Endothelial cell of umbilical vein (primary cell): ENCODE measurements around the gene CACNA2D2. TPM values are rescaled to one million over a fixed set of nuclear protein-coding genes. Genes with fewer than 3 reads are reported as not detected.

Source experiments
- BruUV-seq: library from RNA; stranded (reverse); fragments of 400-500 nt; replicated peaks from 2 replicates; lab custom pipeline; 2021; lab: Mats Ljungman, UMichigan
- CTCF ChIA-PET: fragments of 300-600, 350-600 bp; sonication (Branson Sonifier 250); formaldehyde crosslinking; loops from one replicate; lab custom pipeline; 2021; ENCODE audit warnings: antibody characterized with exemption, inconsistent platforms; lab: Charles Lee
- POLR2A ChIA-PET: fragments of 300-600, 350-600 bp; sonication (Branson Sonifier 250); formaldehyde crosslinking; loops from one replicate; lab custom pipeline; 2021; ENCODE audit warnings: antibody characterized with exemption, inconsistent platforms; lab: Charles Lee
- DNase-seq: peaks from one replicate; pipeline ENCODE4 v3.0.0-alpha.2; 2011; ENCODE audit warnings: low read depth, low spot score
- FAIRE-seq: peaks from 2 replicates; lab custom pipeline; 2011; peaks lifted over from hg19 to GRCh38; lab: Jason Lieb, UNC
- H2AFZ ChIP-seq: 2 replicates; pipeline ENCODE4 v1.6.0; 2012; ENCODE audit warnings: low read depth, low read length, control low read depth, inconsistent platforms
- H3K27ac ChIP-seq: 2 replicates; pipeline ENCODE4 v1.5.1; 2011; ENCODE audit warnings: low read depth, mild to moderate bottlenecking, control low read depth, low read length, moderate library complexity; ENCODE audit not compliant: insufficient read depth
- H3K27me3 ChIP-seq, 2 experiments: 2 replicates each; pipeline versions ENCODE4 v1.6.0 to v1.6.1; 2011; ENCODE audit warnings: low read length in 2 of 2, mixed read lengths in 1 of 2; ENCODE audit not compliant: control insufficient read depth in 2 of 2, insufficient read depth in 2 of 2
- H3K36me3 ChIP-seq, 2 experiments: 2 replicates in 1 of 2; 3 replicates in 1 of 2; pipeline ENCODE4 v1.5.1; 2011; ENCODE audit warnings: low read length in 2 of 2, mild to moderate bottlenecking in 1 of 2, moderate library complexity in 1 of 2; ENCODE audit not compliant: control insufficient read depth in 2 of 2, insufficient read depth in 2 of 2; ENCODE audit errors: extremely low read depth in 1 of 2
- H3K4me1 ChIP-seq: 3 replicates; pipeline ENCODE4 v1.5.1; 2011; ENCODE audit warnings: mild to moderate bottlenecking, low read length; ENCODE audit not compliant: control insufficient read depth, insufficient read depth; ENCODE audit errors: extremely low read depth
- H3K4me2 ChIP-seq: 2 replicates; pipeline ENCODE4 v1.6.1; 2011; ENCODE audit warnings: low read length, control low read depth, mixed read lengths; ENCODE audit not compliant: insufficient read depth
- H3K4me3 ChIP-seq, 3 experiments: fragments of 200-600 bp in 1 of 3; sonication (generic), shearing (Covaris generic) in 1 of 3; replicated peaks in 1 of 3; 2 replicates each; pipeline ENCODE4 v1.5.1; 2011 to 2016; ENCODE audit warnings: control low read depth in 3 of 3, low read length in 3 of 3, mild to moderate bottlenecking in 2 of 3, inconsistent platforms in 1 of 3, low read depth in 1 of 3, moderate library complexity in 1 of 3; ENCODE audit not compliant: insufficient read depth in 1 of 3
- H3K79me2 ChIP-seq: 2 replicates; pipeline ENCODE4 v1.6.0; 2012; ENCODE audit warnings: low read length, inconsistent platforms; ENCODE audit not compliant: control insufficient read depth, insufficient read depth
- H3K9ac ChIP-seq: replicated peaks from 2 replicates; pipeline ENCODE3; 2011; ENCODE audit warnings: low read length, control low read depth; ENCODE audit not compliant: insufficient read depth; ENCODE audit errors: extremely low read depth
- H3K9me1 ChIP-seq: replicated peaks from 3 replicates; pipeline ENCODE4 v1.6.0; 2011; ENCODE audit warnings: mild to moderate bottlenecking, low read length; ENCODE audit not compliant: control insufficient read depth, insufficient read depth; ENCODE audit errors: extremely low read depth
- H3K9me3 ChIP-seq: replicated peaks from 2 replicates; pipeline ENCODE4 v1.5.1; 2012; ENCODE audit warnings: low read length, inconsistent platforms; ENCODE audit not compliant: control insufficient read depth, insufficient read depth
- H4K20me1 ChIP-seq: replicated peaks from 2 replicates; pipeline ENCODE3; 2011; ENCODE audit warnings: mild to moderate bottlenecking, low read length; ENCODE audit not compliant: control insufficient read depth, insufficient read depth; ENCODE audit errors: extremely low read depth
- EZH2 ChIP-seq: IDR thresholded peaks from 2 replicates; pipeline ENCODE4 v1.6.1; 2012; ENCODE audit warnings: borderline replicate concordance, low read depth, mild to moderate bottlenecking, moderate library complexity, low read length, inconsistent platforms; ENCODE audit not compliant: severe bottlenecking
- FOS ChIP-seq: IDR thresholded peaks from 2 replicates; pipeline ENCODE4 v1.6.1; 2011; ENCODE audit warnings: mild to moderate bottlenecking, low read length, moderate library complexity, borderline replicate concordance; ENCODE audit not compliant: insufficient read depth
- GATA2 ChIP-seq: IDR thresholded peaks from 2 replicates; pipeline ENCODE4 v1.7.0; 2011; ENCODE audit warnings: low read depth, mild to moderate bottlenecking, moderate library complexity, mixed read lengths, low read length; ENCODE audit not compliant: insufficient read length, insufficient read depth
- JUN ChIP-seq: IDR thresholded peaks from 2 replicates; pipeline ENCODE4 v1.6.1; 2011; ENCODE audit warnings: borderline replicate concordance, low read depth; ENCODE audit not compliant: insufficient read length, insufficient read depth
- MAX ChIP-seq: IDR thresholded peaks from 2 replicates; pipeline ENCODE4 v1.6.1; 2011; ENCODE audit not compliant: insufficient read depth, insufficient read length
- MYC ChIP-seq: IDR thresholded peaks from one replicate; pipeline ENCODE4 v1.6.1; 2011; ENCODE audit warnings: mild to moderate bottlenecking, low read depth, low read length
- POLR2A ChIP-seq: IDR thresholded peaks from 2 replicates; pipeline ENCODE4 v1.6.1; 2012; ENCODE audit warnings: low read depth, mild to moderate bottlenecking, control low read depth, low read length
- POLR2AphosphoS5 ChIP-seq: IDR thresholded peaks from 2 replicates; pipeline ENCODE4 v1.6.1; 2012; ENCODE audit warnings: low read depth, mild to moderate bottlenecking, control low read depth, low read length, moderate library complexity; ENCODE audit not compliant: insufficient read depth
- dilution Hi-C: fragments of 300-500 bp; cut with MboI; formaldehyde crosslinking; loops from one replicate; pipeline ENCODE4 v1.15.0; 2019; ENCODE audit warnings: low sequenced_read_pairs; ENCODE audit not compliant: extremely low pct_ligation_motif_present
- intact Hi-C: fragments of 100-400 bp; cut with micrococcal nuclease; formaldehyde crosslinking; loops from one replicate; pipeline ENCODE4 v1.10.0; 2022
- polyA plus RNA-seq, 4 experiments: library from polyadenylated mRNA; depleted of rRNA in 3 of 4; stranded (reverse) in 3 of 4; unstranded in 1 of 4; fragments of >200 nt; gene quantifications; 2 replicates each; pipeline versions ENCODE4 v1.2.1 to v1.2.3, GENCODE V29; 2011 to 2012; ENCODE audit warnings: missing spikeins in 1 of 4
- small RNA-seq: library from RNA; depleted of rRNA; stranded (forward); fragments of <200 nt; gene quantifications from one replicate; pipeline ENCODE3, GENCODE V24; 2012; ENCODE audit warnings: low replicate concordance, low read depth; ENCODE audit not compliant: insufficient read depth, insufficient read length
- total RNA-seq: library from RNA; stranded (reverse); gene quantifications from 2 replicates; pipeline ENCODE4 v1.2.3, GENCODE V29; 2021
- TF ChIP-seq, protein P1 (sequence below), 2 donors: IDR thresholded peaks; 1 replicate in 1 of 2; 2 replicates in 1 of 2; pipeline ENCODE4 v1.5.1; 2011; ENCODE audit warnings: low read length in 2 of 2, mild to moderate bottlenecking in 2 of 2, moderate library complexity in 2 of 2, control low read depth in 1 of 2, inconsistent platforms in 1 of 2, low read depth in 1 of 2; ENCODE audit not compliant: insufficient read depth in 1 of 2; ENCODE audit errors: extremely low read depth in 1 of 2

The CACNA2D2 gene
- total and polyA plus RNA-seq, 2 donors (not counting 3 experiments of a cell fraction or from before 2014, with no cell fraction given), result 0.15 TPM; not detected in 1

GRCh38 chr3:50314342-50314741 is 189.1 kb downstream of the CACNA2D2 start:
- peaks cover 13 to 39% of the 10 kb centered on the region in 2 experiments for H3K36me3 ChIP-seq
- FAIRE-seq (no peak), DNase-seq (no peak)
- no peak for TF ChIP-seq MYC
- no peak for TF ChIP-seq GATA2
- no peak for TF ChIP-seq FOS
- no peak for TF ChIP-seq JUN
- no peak for TF ChIP-seq EZH2
- TF ChIP-seq, protein P1, sequence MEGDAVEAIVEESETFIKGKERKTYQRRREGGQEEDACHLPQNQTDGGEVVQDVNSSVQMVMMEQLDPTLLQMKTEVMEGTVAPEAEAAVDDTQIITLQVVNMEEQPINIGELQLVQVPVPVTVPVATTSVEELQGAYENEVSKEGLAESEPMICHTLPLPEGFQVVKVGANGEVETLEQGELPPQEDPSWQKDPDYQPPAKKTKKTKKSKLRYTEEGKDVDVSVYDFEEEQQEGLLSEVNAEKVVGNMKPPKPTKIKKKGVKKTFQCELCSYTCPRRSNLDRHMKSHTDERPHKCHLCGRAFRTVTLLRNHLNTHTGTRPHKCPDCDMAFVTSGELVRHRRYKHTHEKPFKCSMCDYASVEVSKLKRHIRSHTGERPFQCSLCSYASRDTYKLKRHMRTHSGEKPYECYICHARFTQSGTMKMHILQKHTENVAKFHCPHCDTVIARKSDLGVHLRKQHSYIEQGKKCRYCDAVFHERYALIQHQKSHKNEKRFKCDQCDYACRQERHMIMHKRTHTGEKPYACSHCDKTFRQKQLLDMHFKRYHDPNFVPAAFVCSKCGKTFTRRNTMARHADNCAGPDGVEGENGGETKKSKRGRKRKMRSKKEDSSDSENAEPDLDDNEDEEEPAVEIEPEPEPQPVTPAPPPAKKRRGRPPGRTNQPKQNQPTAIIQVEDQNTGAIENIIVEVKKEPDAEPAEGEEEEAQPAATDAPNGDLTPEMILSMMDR (IDR thresholded peaks at IDR 0.05; ENCODE audit: extremely low read depth in 1 of 2, insufficient read depth in 1 of 2, low read depth in 1 of 2, low read length in 2 of 2), result no peak
- no peak for TF ChIP-seq POLR2AphosphoS5
- no peak for TF ChIP-seq POLR2A
- TF ChIP-seq MAX, result no peak
- peaks cover 31% of the 10 kb centered on the region for H3K4me1 ChIP-seq
- no peaks in the 10 kb centered on the region for H4K20me1 ChIP-seq
- no peak overlapping the region for H2AFZ ChIP-seq
- ChIA-PET POLR2A (interaction anchor here (0.6 kb wide), 1 partner anchor 8 kb away, joined by 4 read pairs; no protein-coding TSS in a partner anchor), CTCF (interaction anchor here (1.8 to 2.2 kb wide), 2 partner anchors 9 to 10 kb away, joined by 5 to 19 read pairs; no protein-coding TSS in a partner anchor)
- no peak overlapping the region for H3K27ac ChIP-seq
- no peak overlapping the region for H3K4me2 ChIP-seq
- BruUV-seq, result no TSS peak
- H3K4me3 ChIP-seq, result no peak overlapping the region
- intact Hi-C loops (no loop called here), dilution Hi-C loops (no loop called here)
- H3K27me3 ChIP-seq, result no peaks in the 10 kb centered on the region
- H3K9ac ChIP-seq, result no peak overlapping the region
- no peaks in the 10 kb centered on the region for H3K9me1 ChIP-seq
- no peaks in the 10 kb centered on the region for H3K9me3 ChIP-seq
- peaks cover 30% of the 10 kb centered on the region for H3K79me2 ChIP-seq

Small RNA genes within 50 kb of the gene (small RNA-seq; reads per million reads assigned to genes)
- gene RNA5SP131, result not detected

Other genes with a start within 250 kb of the CACNA2D2 start
- gene SEMA3B, start 234.5 kb downstream of the CACNA2D2 start, total RNA-seq, result 0.97 and 1.5 TPM in 2 replicates
- gene SEMA3B, start 234.5 kb downstream of the CACNA2D2 start, polyA plus RNA-seq, result 1.2 and 1.4 TPM in 2 replicates
- not detected in 2 replicates for gene LSMEM2, start 224.5 kb downstream of the CACNA2D2 start, total RNA-seq
- not detected in 2 replicates for gene LSMEM2, start 224.5 kb downstream of the CACNA2D2 start, polyA plus RNA-seq
- gene IFRD2, start 211.2 kb downstream of the CACNA2D2 start, total RNA-seq, result 109 and 111 TPM in 2 replicates
- 99.4 and 101 TPM in 2 replicates for gene IFRD2, start 211.2 kb downstream of the CACNA2D2 start, polyA plus RNA-seq
- gene HYAL3, start 204.2 kb downstream of the CACNA2D2 start, total RNA-seq, result 3.8 and 4.8 TPM in 2 replicates
- gene HYAL3, start 204.2 kb downstream of the CACNA2D2 start, polyA plus RNA-seq, result 11.5 and 12.8 TPM in 2 replicates
- gene NAA80, start 204.2 kb downstream of the CACNA2D2 start, total RNA-seq, result 9.0 and 9.7 TPM in 2 replicates
- 13.1 and 17.7 TPM in 2 replicates for gene NAA80, start 204.2 kb downstream of the CACNA2D2 start, polyA plus RNA-seq
- gene HYAL1, start 200.1 kb downstream of the CACNA2D2 start, total RNA-seq, result 1.6 and 2.2 TPM in 2 replicates
- 3.3 and 3.8 TPM in 2 replicates for gene HYAL1, start 200.1 kb downstream of the CACNA2D2 start, polyA plus RNA-seq
- gene HYAL2, start 180.9 kb downstream of the CACNA2D2 start, total RNA-seq, result 266 and 279 TPM in 2 replicates
- 970 and 1,145 TPM in 2 replicates for gene HYAL2, start 180.9 kb downstream of the CACNA2D2 start, polyA plus RNA-seq
- 30.0 and 31.0 TPM in 2 replicates for gene TUSC2, start 175.4 kb downstream of the CACNA2D2 start, total RNA-seq
- 84.8 and 89.0 TPM in 2 replicates for gene TUSC2, start 175.4 kb downstream of the CACNA2D2 start, polyA plus RNA-seq
- 27.0 and 31.9 TPM in 2 replicates for gene RASSF1, start 162.8 kb downstream of the CACNA2D2 start, total RNA-seq
- gene RASSF1, start 162.8 kb downstream of the CACNA2D2 start, polyA plus RNA-seq, result 52.2 and 59.7 TPM in 2 replicates
- gene ZMYND10, start 157.9 kb downstream of the CACNA2D2 start, total RNA-seq, result 0.38 and 0.51 TPM in 2 replicates
- 0.25 and 0.33 TPM in 2 replicates for gene ZMYND10, start 157.9 kb downstream of the CACNA2D2 start, polyA plus RNA-seq
- 13.4 and 14.5 TPM in 2 replicates for gene NPRL2, start 152.9 kb downstream of the CACNA2D2 start, total RNA-seq
- gene NPRL2, start 152.9 kb downstream of the CACNA2D2 start, polyA plus RNA-seq, result 30.6 and 33.5 TPM in 2 replicates
- gene CYB561D2, start 152.8 kb downstream of the CACNA2D2 start, total RNA-seq, result 13.6 and 16.3 TPM in 2 replicates
- 46.0 and 55.8 TPM in 2 replicates for gene CYB561D2, start 152.8 kb downstream of the CACNA2D2 start, polyA plus RNA-seq
- gene TMEM115, start 144.1 kb downstream of the CACNA2D2 start, total RNA-seq, result 43.2 and 44.7 TPM in 2 replicates
- gene TMEM115, start 144.1 kb downstream of the CACNA2D2 start, polyA plus RNA-seq, result 65.5 and 90.1 TPM in 2 replicates
- gene C3orf18, start 64.1 kb upstream of the CACNA2D2 start, total RNA-seq, result 1.7 and 2.6 TPM in 2 replicates
- gene C3orf18, start 64.1 kb upstream of the CACNA2D2 start, polyA plus RNA-seq, result 2.7 and 2.9 TPM in 2 replicates
- gene HEMK1, start 65.9 kb upstream of the CACNA2D2 start, total RNA-seq, result 12.0 and 15.2 TPM in 2 replicates
- gene HEMK1, start 65.9 kb upstream of the CACNA2D2 start, polyA plus RNA-seq, result 14.2 and 15.9 TPM in 2 replicates
- gene CISH, start 108.1 kb upstream of the CACNA2D2 start, total RNA-seq, result 2.2 and 2.5 TPM in 2 replicates
- 4.1 and 5.8 TPM in 2 replicates for gene CISH, start 108.1 kb upstream of the CACNA2D2 start, polyA plus RNA-seq
- gene MAPKAPK3, start 113.5 kb upstream of the CACNA2D2 start, total RNA-seq, result 18.5 and 21.3 TPM in 2 replicates
- 30.5 and 33.2 TPM in 2 replicates for gene MAPKAPK3, start 113.5 kb upstream of the CACNA2D2 start, polyA plus RNA-seq
- gene DOCK3, start 171.3 kb upstream of the CACNA2D2 start, total RNA-seq, result 0.13 and 0.16 TPM in 2 replicates
- gene DOCK3, start 171.3 kb upstream of the CACNA2D2 start, polyA plus RNA-seq, result 0.08 TPM in 2 replicates